Epidermal melanocyte (primary cell): ENCODE data around the gene RAD51B.
"Not testable (repeated sequence)": the region's sequence is repeated elsewhere in the genome, so short reads cannot be mapped to it uniquely, and the experiment has no call there.

ENCODE experiments used
- DNase-seq: peaks from one replicate; pipeline ENCODE4 v3.0.0; 2011; ENCODE audit warnings: low spot score; ENCODE audit not compliant: insufficient read length

Gene RAD51B

DNA sequence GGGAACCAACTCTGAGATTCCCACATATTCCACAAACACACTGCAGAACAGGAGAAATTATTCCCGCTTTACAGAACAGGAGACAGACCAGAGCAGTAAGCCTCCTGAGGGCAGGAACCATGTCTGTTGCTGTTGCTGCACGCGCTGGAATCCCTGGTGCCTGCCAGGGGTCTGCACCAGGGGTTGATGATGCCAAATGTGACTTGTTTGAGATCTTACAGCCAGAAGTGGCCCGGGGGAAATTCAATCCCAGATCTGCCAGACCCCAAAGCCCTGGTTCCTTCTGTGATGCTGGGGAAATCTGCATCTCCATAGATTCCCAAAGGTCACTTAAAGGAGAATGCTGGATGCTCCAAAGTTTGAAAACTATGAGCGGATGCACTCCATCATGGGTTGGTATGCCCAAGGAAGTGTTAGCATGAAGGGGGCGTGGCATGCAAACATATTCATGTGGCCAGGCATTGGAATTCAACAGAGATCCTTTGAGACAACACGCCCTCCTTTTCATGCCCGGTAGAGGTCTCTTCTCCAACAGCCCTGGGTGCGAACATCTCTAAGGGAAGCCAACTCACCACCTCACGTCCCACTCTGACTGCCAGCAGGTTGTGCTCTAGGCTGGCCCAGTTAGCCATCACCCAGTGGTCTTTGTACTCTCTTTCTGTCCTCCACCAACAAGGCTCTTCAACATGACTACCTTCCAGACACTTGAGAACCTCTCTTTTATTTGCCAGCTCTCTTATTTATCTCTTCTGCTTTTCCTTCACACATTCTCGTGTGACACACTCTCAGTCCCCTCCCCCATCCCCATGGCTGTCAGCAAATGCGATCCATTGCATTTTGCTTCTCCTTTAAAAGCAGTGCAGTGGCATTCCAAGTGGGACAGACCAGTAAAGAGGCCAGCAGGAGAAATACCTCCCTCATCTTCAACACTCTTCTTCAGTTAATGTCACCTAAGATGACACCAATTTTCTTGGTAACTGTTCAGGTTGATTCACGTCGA, 841.9 kb downstream of the RAD51B start:
- DNase-seq = no peak

DNA sequence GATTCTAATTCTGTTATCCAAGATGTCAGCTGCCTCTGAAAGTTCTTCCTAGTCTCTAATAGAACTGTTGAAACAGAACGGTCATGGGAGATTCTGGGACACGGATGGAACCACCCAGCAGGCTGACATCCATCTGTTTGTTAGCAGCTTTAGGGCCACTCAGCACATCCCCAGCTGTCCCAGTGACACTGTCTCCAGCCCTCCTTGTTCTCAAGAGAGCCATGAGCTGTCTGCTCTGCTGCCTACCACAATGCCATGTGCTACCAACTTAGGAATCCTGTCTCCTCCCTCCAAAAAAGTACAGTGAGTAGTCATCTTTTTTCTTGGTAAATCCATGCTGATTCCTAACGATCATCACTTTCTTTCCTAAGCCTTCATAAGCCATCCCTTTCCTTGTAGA, 842.8 kb downstream of the RAD51B start:
- DNase-seq = no peak

DNA sequence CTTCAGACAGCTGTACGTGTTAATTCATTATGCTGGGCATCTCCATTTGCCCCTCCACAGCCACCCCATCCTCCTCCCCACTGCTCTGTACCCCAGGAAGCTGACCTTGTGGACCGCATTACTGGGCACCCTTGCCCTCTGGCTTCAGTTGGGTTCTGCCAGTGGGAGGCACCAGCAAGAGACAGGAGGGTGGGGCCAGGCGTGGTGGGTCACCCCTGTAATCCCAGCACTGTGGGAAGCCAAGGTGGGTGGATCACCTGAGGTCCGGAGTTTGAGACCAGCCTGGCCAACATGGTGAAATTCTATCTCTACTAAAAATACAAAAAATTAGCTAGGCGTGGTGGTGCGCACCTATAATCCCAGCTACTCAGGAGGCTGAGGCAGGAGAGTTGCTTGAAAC, 843.2 kb downstream of the RAD51B start:
- DNase-seq = not testable (repeated sequence)

DNA sequence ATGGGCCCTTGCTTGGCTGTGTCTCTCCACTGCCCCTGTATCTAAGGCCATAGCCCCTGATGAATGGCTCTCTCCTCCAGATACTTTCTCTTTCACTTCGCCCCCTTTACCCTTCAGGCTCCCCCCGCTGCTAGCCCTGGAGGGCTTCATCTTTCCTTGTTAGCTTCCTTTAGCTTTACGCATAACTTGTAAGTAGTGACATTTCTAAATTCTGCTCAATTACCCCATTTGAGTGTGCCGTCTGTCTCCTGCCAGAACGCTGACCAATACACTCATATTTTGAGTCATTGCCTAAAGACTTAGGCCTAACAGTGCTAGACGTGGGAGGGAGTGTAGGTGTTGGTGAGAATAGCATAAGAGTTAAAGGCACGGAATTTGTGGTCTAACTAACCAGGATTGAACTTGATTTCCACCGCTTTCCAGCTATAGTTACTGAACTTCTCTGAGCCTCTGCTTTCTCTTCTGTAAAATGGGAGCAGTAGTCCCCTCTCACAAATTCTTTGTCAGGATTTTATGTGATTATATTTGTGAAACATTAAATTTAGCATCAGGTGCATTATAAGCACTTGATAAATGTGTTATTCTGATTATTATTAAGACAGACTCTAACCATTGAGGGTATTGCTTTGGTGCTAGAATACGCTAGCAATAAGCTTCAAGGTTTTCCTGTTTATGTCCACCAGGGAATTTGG, 844.0 kb downstream of the RAD51B start:
- DNase-seq = no peak

DNA sequence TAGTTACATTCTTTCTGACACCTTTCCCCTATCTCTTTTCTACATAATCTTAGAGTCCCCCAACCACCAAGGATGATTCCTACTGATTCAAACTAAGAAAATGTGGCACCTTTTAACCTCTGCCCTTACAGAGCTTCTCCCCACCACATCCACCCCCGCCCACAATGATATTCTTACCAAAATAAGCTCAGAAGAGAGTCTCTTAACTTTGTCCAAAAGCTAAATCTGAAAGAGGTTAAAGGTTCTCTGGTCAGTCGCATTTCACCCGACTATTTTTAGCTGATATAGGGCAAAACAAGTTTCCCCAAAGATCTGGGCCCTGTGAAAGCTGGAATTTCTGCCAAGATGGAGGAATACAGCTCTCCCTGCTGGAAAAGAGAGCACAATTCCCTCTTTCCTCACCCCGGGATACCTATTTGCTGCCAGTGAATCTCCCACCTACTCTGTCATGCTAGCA, 844.7 kb downstream of the RAD51B start:
- DNase-seq = no peak

DNA sequence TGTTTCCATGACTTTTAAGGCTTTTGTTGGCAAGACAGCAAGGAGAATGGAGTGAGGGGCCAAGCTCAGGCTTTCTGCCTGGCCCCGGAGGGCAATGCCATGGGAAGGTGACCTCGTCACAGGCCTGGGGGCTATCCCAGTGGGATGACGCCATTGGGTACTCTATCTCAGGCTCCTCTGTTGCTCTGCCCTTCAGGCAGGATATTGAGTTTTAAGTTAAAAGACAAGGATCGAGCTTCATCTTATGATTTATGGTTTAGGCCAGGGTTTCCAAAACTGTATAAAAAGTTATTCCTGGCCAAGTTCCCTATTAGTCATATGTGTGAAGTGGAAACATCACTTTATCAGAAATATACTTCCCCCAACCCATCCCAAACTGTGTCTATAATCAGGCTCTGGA, 845.6 kb downstream of the RAD51B start:
- no peak for DNase-seq

DNA sequence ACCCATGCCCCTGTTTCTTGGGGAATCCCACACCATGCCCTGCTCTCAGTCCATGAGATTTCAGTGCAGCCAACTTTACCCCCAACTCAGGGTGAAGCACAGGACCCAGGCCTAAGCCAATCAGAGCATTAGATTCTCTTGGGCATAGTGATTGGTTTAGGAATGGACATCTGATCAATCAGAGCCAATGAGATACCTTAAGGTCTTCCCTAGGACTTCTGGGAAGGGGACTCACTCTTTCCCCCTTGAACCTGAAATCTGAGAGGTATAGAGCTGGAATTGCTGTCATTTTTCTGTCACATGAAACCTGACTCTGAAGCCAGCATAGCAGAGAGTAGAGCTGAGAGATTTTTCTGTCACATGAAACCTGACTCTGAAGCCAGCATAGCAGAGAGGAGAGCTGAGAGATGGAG, 846.2 kb downstream of the RAD51B start:
- no peak for DNase-seq

DNA sequence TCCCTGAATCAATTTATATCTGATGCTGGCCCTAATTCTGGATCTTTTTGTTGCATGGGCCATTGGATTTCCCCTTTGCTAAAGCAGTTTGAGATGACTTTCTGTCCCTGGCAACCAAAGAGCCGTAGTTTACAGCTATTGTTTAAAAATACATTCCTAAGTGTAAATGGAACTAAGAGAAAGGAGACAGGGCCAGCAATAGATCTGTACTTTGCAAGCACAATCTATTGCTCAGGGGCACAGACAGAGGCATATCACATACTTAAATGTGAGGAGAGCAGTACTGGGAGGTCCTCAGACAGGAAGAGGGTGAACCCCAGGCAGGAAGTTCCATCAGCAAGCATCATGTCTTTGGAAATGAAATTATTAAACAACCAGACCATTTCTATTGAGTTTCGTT, 846.7 kb downstream of the RAD51B start:
- no peak for DNase-seq

DNA sequence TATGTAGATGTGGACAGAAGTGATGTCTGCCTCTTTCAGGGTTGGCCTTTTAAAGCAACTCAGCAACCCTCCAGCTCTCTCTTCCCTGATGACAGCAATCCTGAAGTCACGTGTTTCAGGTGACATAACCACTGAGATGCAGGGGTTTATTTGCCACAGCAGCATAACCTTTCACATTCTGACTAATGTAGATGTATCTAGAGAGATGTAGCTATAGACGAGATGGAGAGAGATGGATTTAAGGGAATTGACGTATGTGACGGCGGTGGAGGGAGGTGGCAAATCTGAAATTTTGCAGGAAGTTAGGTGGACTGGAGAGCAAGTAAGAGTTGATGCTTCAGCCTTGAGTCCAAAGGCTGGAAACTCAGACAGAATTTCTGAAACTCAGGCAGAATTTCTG, 847.3 kb downstream of the RAD51B start:
- no peak for DNase-seq

DNA sequence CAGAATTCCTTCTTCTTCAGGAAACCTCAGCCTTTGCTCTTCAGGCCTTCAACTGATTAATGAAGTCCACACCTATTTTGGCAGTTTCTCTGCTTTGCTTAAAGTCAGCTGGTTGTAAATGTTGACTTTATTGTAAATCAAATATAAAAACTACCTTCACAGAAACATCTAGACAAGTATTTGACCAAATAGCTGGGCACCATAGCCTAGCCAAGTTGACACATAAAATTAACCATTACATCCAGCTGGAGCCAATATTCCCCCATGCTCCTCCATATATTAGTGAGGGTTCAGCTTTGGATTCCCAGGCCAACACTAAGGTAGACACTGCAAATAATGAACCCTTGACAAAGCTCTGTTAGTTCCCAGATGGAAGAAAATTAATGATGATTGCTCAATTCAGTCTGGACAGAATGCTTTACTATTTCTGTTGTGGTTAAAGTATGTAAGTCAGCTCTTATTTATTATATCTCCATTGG, 847.8 kb downstream of the RAD51B start:
- DNase-seq = no peak

DNA sequence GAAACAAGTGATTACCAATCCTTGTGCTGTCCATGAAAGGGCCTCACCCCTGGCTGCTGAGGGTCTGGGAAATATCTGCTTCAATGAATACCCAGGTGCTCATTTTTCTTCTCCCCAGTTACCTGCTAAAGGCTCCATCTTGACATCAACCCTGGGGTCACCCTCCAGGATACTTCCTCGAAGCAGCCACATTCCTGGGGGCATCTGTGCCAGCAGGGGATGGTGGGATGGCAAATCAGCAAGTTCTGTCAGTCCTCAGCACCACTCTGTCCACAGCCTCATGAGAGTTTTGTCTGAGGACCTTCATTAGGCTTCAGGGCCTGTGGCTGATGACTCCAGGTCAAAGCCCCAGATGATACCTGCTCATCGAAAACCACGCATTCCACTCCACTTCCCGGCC, 848.4 kb downstream of the RAD51B start:
- DNase-seq = no peak

DNA sequence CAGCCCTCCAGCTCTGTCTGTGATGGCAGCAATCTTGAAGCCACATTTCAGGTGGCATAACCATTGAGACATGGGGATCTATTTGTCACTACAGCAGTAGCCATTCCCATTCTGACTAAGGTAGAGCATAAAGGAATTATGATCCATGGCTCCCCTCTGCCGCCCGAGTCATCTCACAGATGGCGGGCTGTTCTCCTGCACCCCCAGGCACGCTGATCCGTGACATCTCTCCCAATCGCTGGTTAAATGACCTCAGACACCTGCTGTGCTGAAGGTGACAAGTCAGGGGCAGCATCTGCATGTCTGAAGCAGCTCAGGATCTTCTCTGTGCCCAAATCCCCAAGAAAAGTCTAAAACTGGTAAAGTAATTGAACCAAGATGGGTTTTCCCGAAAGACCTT, 849.0 kb downstream of the RAD51B start:
- DNase-seq = no peak

DNA sequence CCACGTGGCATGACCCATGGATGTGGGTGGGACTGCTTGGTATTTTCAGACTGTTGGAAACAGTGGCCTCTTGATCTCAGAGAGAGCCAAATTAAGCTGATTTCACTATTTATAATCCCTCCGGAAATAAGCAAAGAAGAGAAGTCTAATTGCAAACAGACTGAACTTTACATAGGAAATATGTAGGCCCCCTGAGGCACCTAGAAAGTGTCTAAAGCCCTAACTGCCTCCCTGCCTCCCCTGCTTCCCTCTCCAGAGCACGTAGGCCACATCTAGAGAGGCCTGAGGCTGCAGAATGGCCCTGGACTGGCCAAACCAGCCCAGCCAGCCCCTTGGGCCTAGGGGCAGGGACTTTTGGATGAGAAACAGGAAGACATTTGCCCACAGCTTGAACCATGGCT, 849.5 kb downstream of the RAD51B start:
- no peak for DNase-seq

DNA sequence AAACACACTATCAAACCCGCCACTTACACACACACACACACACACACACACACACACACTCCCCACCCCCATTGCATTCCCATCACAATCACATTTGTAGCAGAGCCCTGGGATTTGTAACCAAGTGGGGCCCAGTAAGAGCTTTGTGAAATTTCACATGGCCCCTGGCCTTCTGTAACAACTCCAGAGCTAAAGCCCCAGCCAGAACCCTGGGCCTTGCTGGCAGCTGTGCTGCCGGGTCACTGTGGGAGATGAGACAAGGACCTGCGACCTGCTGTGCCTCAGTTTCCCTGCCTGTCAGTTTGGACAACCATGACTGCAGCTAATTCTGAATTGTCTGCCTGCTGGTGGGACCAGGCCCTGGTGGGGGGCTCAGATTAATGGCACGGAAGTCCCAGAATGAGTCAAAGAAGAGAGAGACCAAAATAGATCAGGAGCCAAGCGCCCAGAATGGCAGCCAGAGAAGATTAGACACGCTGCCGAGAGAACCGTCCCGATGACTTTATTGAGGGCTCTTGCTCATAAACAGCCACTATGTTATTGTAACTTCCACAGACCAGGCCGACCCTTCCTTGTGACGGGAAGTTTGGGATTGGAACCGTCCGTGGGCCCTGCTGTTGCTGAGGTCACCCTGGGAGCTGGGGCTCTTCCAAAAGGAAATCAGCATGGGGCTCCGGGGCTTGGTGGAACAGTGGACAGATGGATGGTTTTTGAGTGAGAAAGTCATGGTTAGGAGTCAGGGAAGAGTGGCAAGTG, 850.2 kb downstream of the RAD51B start:
- DNase-seq = no peak

DNA sequence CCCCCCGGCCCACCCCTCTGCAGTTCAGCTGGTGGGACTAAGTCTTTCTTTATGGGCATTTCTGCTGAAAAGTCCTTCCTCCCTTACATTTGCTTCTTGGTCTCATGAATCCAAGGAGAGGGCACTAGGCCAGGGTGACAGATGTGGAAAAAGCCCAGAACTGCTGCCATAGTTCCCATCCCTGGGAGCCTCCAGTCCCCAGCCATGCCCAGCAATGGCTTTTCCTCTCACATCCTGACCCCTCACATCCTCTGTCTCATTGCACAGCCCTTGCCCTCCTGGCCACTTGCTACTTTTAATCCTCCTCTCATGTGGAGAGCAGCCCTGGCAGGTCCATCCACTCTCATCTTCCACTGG, 850.8 kb downstream of the RAD51B start:
- DNase-seq = no peak

DNA sequence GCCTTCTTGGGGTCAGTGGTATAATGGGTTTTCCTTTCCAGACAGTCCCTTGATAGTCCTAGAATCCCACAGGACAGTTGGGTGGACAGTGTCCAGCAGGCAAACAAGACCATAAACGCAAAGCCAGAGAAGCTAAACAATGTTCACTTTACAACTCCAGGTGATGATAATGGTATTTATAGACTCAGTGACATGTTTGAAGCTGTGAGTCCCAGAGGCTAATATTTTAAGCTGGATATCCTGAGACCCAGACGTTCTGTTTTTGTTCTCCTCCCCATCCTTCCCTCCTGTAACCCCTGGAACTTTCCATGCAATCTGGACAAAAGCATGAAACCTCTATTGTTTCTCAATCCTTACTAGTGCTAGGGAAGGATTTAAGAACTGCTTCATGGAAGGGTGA, 852.3 kb downstream of the RAD51B start:
- DNase-seq = no peak

DNA sequence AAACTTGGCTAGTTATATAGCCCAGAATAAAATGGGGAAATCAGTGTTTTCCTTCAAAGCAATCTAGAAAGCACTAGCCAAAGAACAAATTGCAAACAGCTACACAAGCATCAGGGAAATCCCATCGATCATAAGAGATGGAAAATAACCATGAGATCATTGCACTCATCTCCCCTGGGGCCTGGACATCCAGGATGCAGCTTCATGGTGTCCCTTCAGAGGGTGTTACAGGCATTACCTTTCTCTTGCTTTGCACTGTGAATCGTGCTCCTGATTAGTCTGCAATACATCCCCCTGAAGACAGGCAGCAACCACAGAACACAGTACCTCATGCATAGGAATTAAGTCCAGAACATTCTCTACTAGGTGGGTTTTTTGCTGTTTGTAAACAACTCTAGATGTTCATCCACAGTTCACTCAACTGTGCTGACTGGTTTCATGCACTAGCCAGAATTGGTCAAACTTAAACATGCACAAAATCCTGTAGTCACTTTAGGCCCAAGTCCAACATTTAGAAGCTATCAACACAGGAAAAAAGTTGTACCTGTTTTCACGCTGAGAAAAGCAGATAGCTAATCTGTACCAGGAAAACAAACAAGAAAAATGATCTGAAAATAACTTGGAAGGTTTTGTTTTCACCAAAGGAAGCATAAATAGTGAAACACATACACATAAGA, 853.2 kb downstream of the RAD51B start:
- DNase-seq = no peak

DNA sequence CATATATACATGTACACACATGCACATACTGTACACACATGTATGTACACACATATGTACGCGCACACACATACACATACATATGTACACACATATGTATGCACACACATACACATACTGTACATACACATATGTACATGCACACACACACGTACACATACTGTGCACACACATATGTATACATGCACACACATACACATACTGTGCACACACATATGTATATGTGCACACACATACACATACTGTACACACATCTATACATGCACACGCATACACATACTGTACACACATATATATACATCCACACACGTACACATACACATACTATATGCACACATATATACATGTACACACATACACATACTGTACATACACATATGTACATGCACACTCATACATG, 853.9 kb downstream of the RAD51B start:
- no peak for DNase-seq

DNA sequence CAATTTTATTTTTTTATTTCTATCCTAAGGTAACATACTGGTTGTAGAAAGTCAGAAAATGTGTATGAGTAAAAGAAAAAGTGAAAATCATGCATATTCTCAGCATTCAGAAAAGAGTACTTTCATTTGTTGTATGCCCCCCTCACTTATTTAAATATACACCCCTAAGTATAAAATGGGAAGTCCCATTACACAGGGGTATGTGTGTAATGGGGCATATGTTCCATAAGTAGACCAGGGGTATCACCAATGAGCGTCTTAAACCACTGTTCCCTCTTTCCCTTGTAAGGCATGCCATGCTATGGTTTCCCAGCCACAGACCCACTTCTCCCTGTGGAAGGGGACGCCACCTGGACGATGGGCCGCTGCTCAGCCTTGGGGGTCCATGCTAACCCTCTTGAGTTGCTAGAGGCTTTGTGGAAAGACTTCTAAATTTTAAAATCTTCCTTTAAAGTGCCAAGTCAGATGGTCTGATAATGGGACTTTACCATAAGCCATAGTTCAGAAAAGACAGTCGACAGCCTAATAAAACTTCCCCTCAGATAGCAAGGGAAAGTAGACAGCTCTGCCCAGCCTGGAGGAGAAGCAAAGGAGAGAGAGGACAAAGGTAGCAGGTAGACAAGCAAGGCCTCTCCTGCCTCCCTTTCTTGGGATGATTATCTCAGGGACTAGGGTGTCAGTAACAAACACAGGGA, 855.1 kb downstream of the RAD51B start:
- DNase-seq = no peak

DNA sequence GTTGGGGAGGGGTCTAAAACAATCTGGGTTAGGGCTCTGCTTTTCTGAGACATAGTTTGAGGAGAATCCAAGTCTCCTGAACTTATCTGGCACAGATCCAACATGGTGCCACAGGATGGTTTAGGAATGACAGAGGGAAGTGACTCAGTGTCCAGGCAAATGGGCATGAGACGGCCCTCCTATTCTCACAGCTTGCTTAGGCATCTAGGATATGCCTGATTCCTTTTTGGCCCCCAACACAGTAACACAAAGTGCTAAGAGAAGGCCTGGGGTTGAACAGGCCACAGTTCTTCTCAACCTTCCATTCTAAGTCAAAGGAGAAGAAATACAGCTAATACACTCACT, 855.6 kb downstream of the RAD51B start:
- DNase-seq = no peak

DNA sequence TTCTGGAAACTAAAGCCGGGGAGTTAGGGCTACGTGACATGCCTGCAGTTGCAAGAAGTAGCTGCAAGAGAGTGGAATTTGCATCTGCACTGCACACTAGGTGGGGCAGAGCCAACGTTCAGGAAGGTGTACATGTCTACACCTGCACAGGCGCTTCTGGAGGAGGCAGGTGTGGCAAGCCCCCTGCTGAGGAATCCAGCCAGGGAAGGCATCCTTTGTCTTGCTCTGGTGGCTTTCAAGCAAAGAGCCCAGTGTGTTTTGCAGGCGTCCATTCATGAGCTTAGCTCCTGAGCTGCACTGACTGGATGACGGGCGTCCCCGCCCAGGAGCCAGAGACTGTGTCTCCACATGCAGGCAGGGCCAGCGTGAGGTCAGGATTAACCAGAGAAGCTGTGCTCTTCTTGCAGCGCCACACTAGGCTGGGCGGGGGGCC, 856.9 kb downstream of the RAD51B start:
- no peak for DNase-seq
